Measurements from ENCODE around the gene TAAR2. TPM values are rescaled to one million over a fixed set of nuclear protein-coding genes. Genes with fewer than 3 reads are reported as not detected.
"Not testable (repeated sequence)": the region's sequence is repeated elsewhere in the genome, so short reads cannot be mapped to it uniquely, and the experiment has no call there.

TAAR2 gene
- total RNA-seq, 4 donors from 2014 or later: not detected

DNA sequence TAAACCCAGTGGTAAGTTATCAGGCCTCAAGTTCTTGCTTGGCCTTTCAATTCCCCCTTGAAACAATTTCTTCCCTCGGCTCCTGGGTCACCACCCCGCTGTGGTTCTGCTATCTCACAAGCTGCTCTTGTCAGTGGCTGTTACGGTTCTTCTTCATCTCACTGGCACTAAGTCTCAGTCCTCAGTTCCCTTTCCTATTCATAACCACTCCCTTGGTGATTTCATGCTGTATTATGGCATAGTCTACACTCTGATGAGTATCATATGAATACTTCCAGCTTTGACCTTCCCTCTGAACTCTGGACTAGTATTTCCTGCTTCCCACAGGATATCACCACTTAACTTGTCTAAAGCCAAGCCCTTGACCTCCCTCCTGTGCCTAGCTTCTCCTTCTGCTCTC is 27.0 kb upstream of the TAAR2 start:
- intact Hi-C loops (cut with DNase I; ENCODE audit: low total_unique reads): no loop called here
- no peaks in the 10 kb centered on the region for H3K27me3 ChIP-seq
- no peak for ATAC-seq
- no peak for DNase-seq
- in situ Hi-C loops (cut with MboI; ENCODE audit: low sequenced_read_pairs in 4 of 4): no loop called here
- TF ChIP-seq POLR2A (IDR thresholded peaks at IDR 0.05) (no peak), CTCF (IDR thresholded peaks at IDR 0.05 in 4 of 5, conservative IDR thresholded peaks at IDR 0.05 in 1 of 5) (no peak)
- no peak overlapping the region for H3K4me3 ChIP-seq
- H3K4me1 ChIP-seq: no peaks in the 10 kb centered on the region
- no peaks in the 10 kb centered on the region for H3K9me3 ChIP-seq
- H3K27ac ChIP-seq: no peak overlapping the region
- H3K36me3 ChIP-seq: no peaks in the 10 kb centered on the region

GRCh38 chr6:132650429-132650828 is 26.4 kb upstream of the TAAR2 start:
- intact Hi-C loops (cut with DNase I; ENCODE audit: low total_unique reads) (no loop called here), in situ Hi-C loops (cut with MboI; ENCODE audit: low sequenced_read_pairs in 4 of 4) (no loop called here)
- Histone ChIP-seq H3K27ac (no peak overlapping the region), H3K27me3 (no peaks in the 10 kb centered on the region), H3K4me1 (no peaks in the 10 kb centered on the region), H3K4me3 (no peak overlapping the region), H3K9me3 (no peaks in the 10 kb centered on the region), H3K36me3 (no peaks in the 10 kb centered on the region)
- ATAC-seq: no peak
- no peak for TF ChIP-seq CTCF (IDR thresholded peaks at IDR 0.05 in 4 of 5, conservative IDR thresholded peaks at IDR 0.05 in 1 of 5)
- TF ChIP-seq POLR2A (IDR thresholded peaks at IDR 0.05): no peak
- DNase-seq: no peak

GRCh38 chr6:132648828-132649227 is 24.8 kb upstream of the TAAR2 start:
- in situ Hi-C loops (cut with MboI; ENCODE audit: low sequenced_read_pairs in 4 of 4): no loop called here
- Histone ChIP-seq H3K4me3 (no peak overlapping the region), H3K27me3 (no peaks in the 10 kb centered on the region), H3K36me3 (no peaks in the 10 kb centered on the region), H3K9me3 (no peaks in the 10 kb centered on the region), H3K4me1 (no peaks in the 10 kb centered on the region), H3K27ac (no peak overlapping the region)
- DNase-seq (no peak), ATAC-seq (no peak)
- intact Hi-C loops (cut with DNase I; ENCODE audit: low total_unique reads): no loop called here
- TF ChIP-seq CTCF (IDR thresholded peaks at IDR 0.05 in 4 of 5, conservative IDR thresholded peaks at IDR 0.05 in 1 of 5) (no peak), POLR2A (IDR thresholded peaks at IDR 0.05) (no peak)

GRCh38 chr6:132648356-132648755 is 24.3 kb upstream of the TAAR2 start:
- Histone ChIP-seq H3K4me1 (no peaks in the 10 kb centered on the region), H3K4me3 (no peak overlapping the region), H3K36me3 (no peaks in the 10 kb centered on the region), H3K27me3 (no peaks in the 10 kb centered on the region), H3K9me3 (no peaks in the 10 kb centered on the region), H3K27ac (no peak overlapping the region)
- TF ChIP-seq POLR2A (IDR thresholded peaks at IDR 0.05) (no peak), CTCF (IDR thresholded peaks at IDR 0.05 in 4 of 5, conservative IDR thresholded peaks at IDR 0.05 in 1 of 5) (no peak)
- intact Hi-C loops (cut with DNase I; ENCODE audit: low total_unique reads) (no loop called here), in situ Hi-C loops (cut with MboI; ENCODE audit: low sequenced_read_pairs in 4 of 4) (no loop called here)
- DNase-seq (no peak), ATAC-seq (no peak)

DNA sequence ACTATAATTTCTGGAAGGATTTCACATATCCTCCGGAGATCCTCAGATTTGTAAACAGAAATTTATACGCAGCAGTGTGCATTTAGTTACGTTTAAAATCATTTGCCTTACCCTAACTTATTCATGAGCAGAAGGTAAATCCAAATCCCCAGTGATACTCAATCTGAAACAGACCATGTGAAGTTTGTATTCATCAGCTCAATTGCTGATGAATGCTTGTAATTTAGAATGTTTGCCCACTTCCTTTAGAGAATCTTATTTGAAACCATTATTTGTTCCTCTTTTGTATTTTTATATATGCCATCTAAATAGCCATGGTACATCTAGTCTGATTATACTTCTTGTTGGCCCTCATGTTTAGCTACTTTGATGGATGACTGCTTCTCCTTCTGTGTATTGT is 19.5 kb upstream of the TAAR2 start:
- no peak for TF ChIP-seq POLR2A (IDR thresholded peaks at IDR 0.05)
- no peak for TF ChIP-seq CTCF (IDR thresholded peaks at IDR 0.05 in 4 of 5, conservative IDR thresholded peaks at IDR 0.05 in 1 of 5)
- Histone ChIP-seq H3K4me3 (no peak overlapping the region), H3K27ac (no peak overlapping the region), H3K9me3 (no peaks in the 10 kb centered on the region), H3K36me3 (no peaks in the 10 kb centered on the region), H3K4me1 (no peaks in the 10 kb centered on the region), H3K27me3 (no peaks in the 10 kb centered on the region)
- ATAC-seq (no peak), DNase-seq (no peak)
- in situ Hi-C loops (cut with MboI; ENCODE audit: low sequenced_read_pairs in 4 of 4) (no loop called here), intact Hi-C loops (cut with DNase I; ENCODE audit: low total_unique reads) (no loop called here)

DNA sequence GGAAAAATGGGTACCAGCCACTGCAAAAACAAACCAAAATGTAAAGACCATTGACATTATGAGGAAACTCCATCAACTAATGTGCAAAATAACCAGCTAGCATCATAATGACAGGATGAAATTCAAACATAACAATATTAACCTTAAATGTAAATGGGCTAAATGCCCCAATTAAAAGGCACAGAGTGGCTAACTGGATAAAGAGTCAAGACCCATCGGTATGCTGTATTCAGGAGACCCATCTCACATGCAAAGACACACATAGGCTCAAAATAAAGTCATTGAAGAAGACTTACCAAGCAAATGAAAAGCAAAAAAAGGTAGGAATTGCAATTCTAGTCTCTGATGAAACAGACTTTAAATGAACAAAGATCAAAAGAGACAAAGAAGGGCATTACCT is 13.1 kb upstream of the TAAR2 start:
- H3K36me3 ChIP-seq; ATAC-seq; H3K9me3 ChIP-seq; in situ Hi-C loops (cut with MboI; ENCODE audit: low sequenced_read_pairs in 4 of 4); H3K27me3 ChIP-seq; intact Hi-C loops (cut with DNase I; ENCODE audit: low total_unique reads); DNase-seq; H3K4me1 ChIP-seq; H3K27ac ChIP-seq; H3K4me3 ChIP-seq: not testable (repeated sequence)

- H3K4me3 ChIP-seq; H3K4me1 ChIP-seq; H3K27ac ChIP-seq; in situ Hi-C loops (cut with MboI; ENCODE audit: low sequenced_read_pairs in 4 of 4); H3K36me3 ChIP-seq; ATAC-seq; intact Hi-C loops (cut with DNase I; ENCODE audit: low total_unique reads); H3K9me3 ChIP-seq; H3K27me3 ChIP-seq; DNase-seq: not testable (repeated sequence)
Measured at GRCh38 chr6:132635906-132636305, 11.8 kb upstream of the TAAR2 start.

Measured in gastrocnemius medialis (tissue), 4 donors.